ENCODE results near the gene PIK3AP1. TPM values are rescaled to one million over a fixed set of nuclear protein-coding genes. Genes with fewer than 3 reads are reported as not detected.

Gene PIK3AP1
- total RNA-seq, 1 experiment from 2014 or later: 1.7 TPM

GRCh38 chr10:96666741-96667140 lies 53.6 kb downstream of the PIK3AP1 start:
- no peak overlapping the region for H3K9ac ChIP-seq (ENCODE audit: extremely low read depth, insufficient read length, low read length)
- no peak overlapping the region for H3T11ph ChIP-seq (ENCODE audit: low read length)
- H4K5ac ChIP-seq (ENCODE audit: insufficient read length, low read depth, low read length): no peak overlapping the region
- H3K56ac ChIP-seq (ENCODE audit: insufficient read length, low read depth, low read length): no peak overlapping the region
- H4K20me1 ChIP-seq (ENCODE audit: control insufficient read depth, insufficient read depth, insufficient read length): no peaks in the 10 kb centered on the region
- no peak overlapping the region for H4K91ac ChIP-seq (ENCODE audit: insufficient read length, low read depth, low read length)
- peaks cover 10 to 13% of the 10 kb centered on the region in 2 experiments for H3K4me1 Mint-ChIP-seq
- H3K14ac ChIP-seq (ENCODE audit: insufficient read depth, low read length): no peak overlapping the region
- H2BK12ac ChIP-seq (ENCODE audit: insufficient read length, low read depth, low read length): no peak overlapping the region
- no peak overlapping the region for H3K18ac ChIP-seq (ENCODE audit: insufficient read length, low read depth, low read length)
- H2BK120ac ChIP-seq (ENCODE audit: low read depth, low read length, poor library complexity, severe bottlenecking): no peak overlapping the region
- no peak for TF ChIP-seq CTCF (conservative IDR thresholded peaks at IDR 0.05)
- no peak overlapping the region for H2BK15ac ChIP-seq (ENCODE audit: low read depth, low read length)
- no peak overlapping the region for H3K4ac ChIP-seq (ENCODE audit: low read depth, low read length)
- DNase-seq: no peak
- H3K4me1 ChIP-seq (ENCODE audit: insufficient read depth, low read length): no peaks in the 10 kb centered on the region
- no peaks in the 10 kb centered on the region for H3K36me3 Mint-ChIP-seq (ENCODE audit: insufficient read depth in 1 of 3, low read depth in 3 of 3)
- no peaks in the 10 kb centered on the region for H3K23me2 ChIP-seq (ENCODE audit: insufficient read length, low read depth, low read length, poor library complexity, severe bottlenecking)
- H2AFZ ChIP-seq (ENCODE audit: low read length): no peak overlapping the region
- H3K4me3 Mint-ChIP-seq: no peak overlapping the region
- H3K9me3 ChIP-seq (ENCODE audit: control insufficient read depth, low read depth, low read length): no peaks in the 10 kb centered on the region
- H2AK5ac ChIP-seq (ENCODE audit: insufficient read length, low read length): no peak overlapping the region
- H3K79me1 ChIP-seq (ENCODE audit: insufficient read depth, low read depth, low read length, poor library complexity, severe bottlenecking): no peaks in the 10 kb centered on the region
- no peaks in the 10 kb centered on the region for H3K9me3 Mint-ChIP-seq
- no peak overlapping the region for H2BK20ac ChIP-seq (ENCODE audit: low read depth, low read length, poor library complexity, severe bottlenecking)
- no peak overlapping the region for H3K4me2 ChIP-seq (ENCODE audit: insufficient read depth, insufficient read length, low read length)
- H3K27ac Mint-ChIP-seq: no peak overlapping the region
- no peak overlapping the region for H3K23ac ChIP-seq (ENCODE audit: insufficient read length, low read depth, low read length)
- no CpG with 5 or more reads among the region's 3 CpGs for WGBS (ENCODE audit: extremely low coverage, insufficient read length, low lambda C conversion rate)
- no peak overlapping the region for H4K8ac ChIP-seq (replicated peaks; ENCODE audit: insufficient read length, low read depth, low read length)
- no peaks in the 10 kb centered on the region for H3K27me3 ChIP-seq (ENCODE audit: insufficient read depth, low read length)
- no peaks in the 10 kb centered on the region for H3K79me2 ChIP-seq (ENCODE audit: insufficient read depth, low read length)
- H3K27ac ChIP-seq (ENCODE audit: insufficient read length, low read depth, low read length): no peak overlapping the region
- no peak overlapping the region for H2BK5ac ChIP-seq (ENCODE audit: insufficient read length, low read length)
- no peaks in the 10 kb centered on the region for H3K27me3 Mint-ChIP-seq (ENCODE audit: low read depth)

All from H9 (cell line).